Lung (tissue), 12 donors: Measurements from ENCODE around the gene ANXA3. TPM values are rescaled to one million over a fixed set of nuclear protein-coding genes. Genes with fewer than 3 reads are reported as not detected.

Experiments
- ATAC-seq: fragments of 200-7000 bp; cut with Tn5 transposase; one replicate; pipeline ENCODE4 v1.9.1; 2020; ENCODE audit warnings: moderate number of reproducible peaks; ENCODE audit not compliant: insufficient read depth, low FRiP score
- DNase-seq, 3 donors: peaks; one replicate each; pipeline ENCODE4 v3.0.0-alpha.2; 2013 to 2017
- H3K27ac ChIP-seq, 2 donors: one replicate each; pipeline ENCODE4 v1.5.1; 2013; ENCODE audit warnings: mild to moderate bottlenecking in 2 of 2, moderate library complexity in 2 of 2, control low read depth in 1 of 2, inconsistent platforms in 1 of 2, low read depth in 1 of 2, low read length in 1 of 2
- H3K27me3 ChIP-seq, 3 donors: one replicate each; pipeline ENCODE4 v1.5.1; 2013; ENCODE audit warnings: low read length in 2 of 3; ENCODE audit not compliant: control insufficient read depth in 3 of 3, insufficient read depth in 3 of 3
- H3K36me3 ChIP-seq, 4 donors: one replicate each; pipeline ENCODE4 v1.5.1; 2013; ENCODE audit warnings: low read length in 4 of 4, mild to moderate bottlenecking in 1 of 4, moderate library complexity in 1 of 4; ENCODE audit not compliant: control insufficient read depth in 4 of 4, insufficient read depth in 4 of 4
- H3K4me1 ChIP-seq, 5 donors: one replicate each; pipeline ENCODE4 v1.5.1; 2013; ENCODE audit warnings: low read length in 5 of 5, mild to moderate bottlenecking in 2 of 5, moderate library complexity in 1 of 5; ENCODE audit not compliant: control insufficient read depth in 5 of 5, insufficient read depth in 5 of 5
- H3K4me3 ChIP-seq: one replicate; pipeline ENCODE4 v1.5.1; 2013; ENCODE audit warnings: mild to moderate bottlenecking, control low read depth, moderate library complexity
- H3K9ac ChIP-seq, 2 donors: one replicate each; pipeline ENCODE4 v1.5.1; 2013; ENCODE audit warnings: low read length in 2 of 2, control low read depth in 1 of 2; ENCODE audit not compliant: insufficient read depth in 1 of 2
- H3K9me3 ChIP-seq, 4 donors: one replicate each; pipeline ENCODE4 v1.5.1; 2013; ENCODE audit warnings: low read length in 3 of 4, mild to moderate bottlenecking in 1 of 4, moderate library complexity in 1 of 4; ENCODE audit not compliant: control insufficient read depth in 4 of 4, insufficient read depth in 3 of 4
- WGBS, 2 donors: extraction: QIAGEN DNeasy Blood & Tissue Kit; methylation state at CpG; one replicate each; pipeline ENCODE4 v1.1.7; 2013; 5-methylcytosine and 5-hydroxymethylcytosine counted together
- polyA plus RNA-seq, 2 donors: library from polyadenylated mRNA; stranded (reverse); fragments of 200-250 nt; gene quantifications; one replicate each; pipeline ENCODE4 v1.2.1, GENCODE V29; 2013
- total RNA-seq, 2 donors: library from RNA; depleted of rRNA in 1 of 2; stranded (reverse); fragments of >200 nt in 1 of 2; gene quantifications; one replicate each; pipeline ENCODE4 v1.2.1, GENCODE V29; 2014 to 2021
- TF ChIP-seq, protein P1 (sequence below): IDR thresholded peaks from 2 replicates; pipeline ENCODE4 v1.5.1; 2012; ENCODE audit warnings: mild to moderate bottlenecking; ENCODE audit errors: control extremely low read depth, extremely low read depth
- donor health status: control.
- donor health status: control.
- donor health status: Bipolar disorder and iron deficiency.
- donor health status: healthy.
- donor health status: DM: yes; HTN: yes; CAD: no.

The ANXA3 gene
- total and polyA plus RNA-seq, 4 donors = 84.1 to 244 (median 156) TPM

DNA sequence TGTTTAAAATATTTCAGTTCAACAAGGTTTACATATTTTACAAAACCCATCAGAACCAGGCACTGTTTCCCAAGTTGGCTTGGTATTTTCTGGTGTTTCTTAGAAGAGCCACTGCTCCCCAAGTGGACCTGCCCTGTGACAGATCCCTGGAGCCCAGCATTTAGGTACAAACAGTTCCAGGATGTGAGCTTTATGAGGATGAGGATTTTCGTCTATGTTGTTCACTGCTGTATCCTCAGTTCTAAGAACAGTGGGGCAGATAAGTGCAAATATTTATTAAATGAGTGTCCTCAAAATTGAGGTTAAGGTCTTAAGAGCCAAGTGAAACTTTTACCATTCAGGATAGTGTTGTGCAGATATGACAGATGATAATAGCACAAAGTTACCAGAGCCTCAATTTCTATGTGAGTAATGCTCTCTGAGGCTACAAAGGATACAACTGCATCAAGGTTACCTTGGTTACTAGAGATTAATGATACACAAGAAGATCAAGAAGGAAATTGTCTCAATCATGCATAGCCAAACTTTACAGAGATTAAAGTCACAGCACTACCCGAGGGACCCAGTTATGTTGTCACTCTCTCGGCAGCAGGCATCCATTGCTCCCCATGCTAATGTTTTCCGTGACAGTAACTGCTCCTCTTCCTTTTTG lies 37.5 kb downstream of the ANXA3 start:
- no peak for ATAC-seq
- H3K27ac ChIP-seq = no peak overlapping the region
- H3K4me3 ChIP-seq = no peak overlapping the region
- TF ChIP-seq, protein P1, sequence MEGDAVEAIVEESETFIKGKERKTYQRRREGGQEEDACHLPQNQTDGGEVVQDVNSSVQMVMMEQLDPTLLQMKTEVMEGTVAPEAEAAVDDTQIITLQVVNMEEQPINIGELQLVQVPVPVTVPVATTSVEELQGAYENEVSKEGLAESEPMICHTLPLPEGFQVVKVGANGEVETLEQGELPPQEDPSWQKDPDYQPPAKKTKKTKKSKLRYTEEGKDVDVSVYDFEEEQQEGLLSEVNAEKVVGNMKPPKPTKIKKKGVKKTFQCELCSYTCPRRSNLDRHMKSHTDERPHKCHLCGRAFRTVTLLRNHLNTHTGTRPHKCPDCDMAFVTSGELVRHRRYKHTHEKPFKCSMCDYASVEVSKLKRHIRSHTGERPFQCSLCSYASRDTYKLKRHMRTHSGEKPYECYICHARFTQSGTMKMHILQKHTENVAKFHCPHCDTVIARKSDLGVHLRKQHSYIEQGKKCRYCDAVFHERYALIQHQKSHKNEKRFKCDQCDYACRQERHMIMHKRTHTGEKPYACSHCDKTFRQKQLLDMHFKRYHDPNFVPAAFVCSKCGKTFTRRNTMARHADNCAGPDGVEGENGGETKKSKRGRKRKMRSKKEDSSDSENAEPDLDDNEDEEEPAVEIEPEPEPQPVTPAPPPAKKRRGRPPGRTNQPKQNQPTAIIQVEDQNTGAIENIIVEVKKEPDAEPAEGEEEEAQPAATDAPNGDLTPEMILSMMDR = no peak
- H3K27me3 ChIP-seq = no peaks in the 10 kb centered on the region
- H3K9me3 ChIP-seq = no peaks in the 10 kb centered on the region
- 62 to 75% methylated on average over 4 of the region's 4 CpGs for WGBS, 2 donors
- DNase-seq = no peak
- H3K4me1 ChIP-seq = peaks cover 0 to 3% (median 0%) of the 10 kb centered on the region in 5 donors
- peaks cover 0 to 12% (median 4%) of the 10 kb centered on the region in 4 donors for H3K36me3 ChIP-seq
- no peak overlapping the region for H3K9ac ChIP-seq

GRCh38 chr4:78591404-78591803 lies 39.8 kb downstream of the ANXA3 start:
- Histone ChIP-seq H3K4me1 (peaks cover 0 to 3% (median 0%) of the 10 kb centered on the region in 5 donors), H3K9me3 (no peaks in the 10 kb centered on the region), H3K36me3 (peaks cover 0 to 12% (median 2%) of the 10 kb centered on the region in 4 donors), H3K9ac (no peak overlapping the region), H3K27me3 (no peaks in the 10 kb centered on the region), H3K27ac (peak overlapping the region in 1 of 2 donors; percentile 66), H3K4me3 (no peak overlapping the region)
- ATAC-seq = no peak
- TF ChIP-seq, protein P1 = no peak
- no peak for DNase-seq
- WGBS, 2 donors = 75 to 89% methylated on average over 2 of the region's 2 CpGs

GRCh38 chr4:78592088-78592783 lies 40.7 kb downstream of the ANXA3 start:
- 88 to 90% methylated on average over 3 of the region's 3 CpGs for WGBS, 2 donors
- Histone ChIP-seq H3K27ac (peak overlapping the region in 1 of 2 donors; percentile 21), H3K9ac (no peak overlapping the region), H3K9me3 (no peaks in the 10 kb centered on the region), H3K27me3 (no peaks in the 10 kb centered on the region), H3K4me3 (no peak overlapping the region), H3K36me3 (peaks cover 0 to 10% (median 0%) of the 10 kb centered on the region in 4 donors), H3K4me1 (peaks cover 0 to 3% (median 0%) of the 10 kb centered on the region in 5 donors)
- no peak for DNase-seq
- ATAC-seq = no peak
- TF ChIP-seq, protein P1 = no peak
